Measurements from ENCODE around the gene KRTAP5-11.
A peak's percentile ranks its signal among the peaks of the same experiment; 100 is the strongest.
"Not testable (repeated sequence)": the region's sequence is repeated elsewhere in the genome, so short reads cannot be mapped to it uniquely, and the experiment has no call there.

KRTAP5-11 gene

DNA sequence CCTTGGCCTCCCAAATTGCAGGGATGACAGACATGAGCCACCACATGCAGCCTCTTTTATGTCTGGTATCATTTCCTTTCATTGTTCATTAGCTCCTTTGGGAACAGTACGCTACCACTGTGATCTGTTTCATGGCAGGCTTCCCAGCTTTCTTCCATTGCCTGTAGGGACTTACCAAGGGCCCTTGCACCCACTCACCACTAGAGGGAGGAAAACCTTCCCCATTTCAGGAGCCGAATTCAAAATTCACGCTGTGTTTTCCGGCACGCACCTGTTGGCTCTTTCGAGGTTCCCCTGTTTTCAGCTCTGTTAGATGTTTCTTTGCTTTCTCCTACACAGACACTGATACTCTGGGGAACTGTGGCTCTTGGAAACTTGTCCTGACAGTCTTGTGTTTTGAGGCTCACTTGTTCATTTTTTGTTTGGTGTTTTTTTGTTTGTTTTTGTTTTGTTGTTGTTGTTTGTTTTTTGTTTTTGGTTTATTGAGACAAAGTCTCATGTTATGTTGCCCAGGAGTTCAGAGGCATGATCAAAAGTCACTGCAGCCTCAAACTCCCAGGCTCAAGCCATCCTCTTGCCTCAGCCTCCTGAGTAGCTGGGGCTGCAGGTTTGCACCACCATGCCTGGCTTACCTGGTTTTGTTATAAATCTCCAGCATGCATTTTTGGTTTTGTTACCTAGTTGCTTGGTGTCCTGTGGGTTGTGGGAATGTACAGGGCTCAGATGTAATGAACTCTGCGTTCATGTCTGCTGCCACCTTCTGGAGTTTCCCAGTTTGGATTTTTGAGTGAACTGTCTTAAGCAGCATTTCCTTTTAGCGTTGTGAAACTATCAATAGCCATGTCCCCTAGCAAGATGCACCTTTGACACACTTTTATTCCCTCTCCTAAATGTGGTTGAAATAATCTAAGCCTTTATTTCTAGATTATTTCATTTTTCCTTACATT is 2.3 kb downstream of the KRTAP5-11 start:
- DNase-seq = peak; percentile 88

DNA sequence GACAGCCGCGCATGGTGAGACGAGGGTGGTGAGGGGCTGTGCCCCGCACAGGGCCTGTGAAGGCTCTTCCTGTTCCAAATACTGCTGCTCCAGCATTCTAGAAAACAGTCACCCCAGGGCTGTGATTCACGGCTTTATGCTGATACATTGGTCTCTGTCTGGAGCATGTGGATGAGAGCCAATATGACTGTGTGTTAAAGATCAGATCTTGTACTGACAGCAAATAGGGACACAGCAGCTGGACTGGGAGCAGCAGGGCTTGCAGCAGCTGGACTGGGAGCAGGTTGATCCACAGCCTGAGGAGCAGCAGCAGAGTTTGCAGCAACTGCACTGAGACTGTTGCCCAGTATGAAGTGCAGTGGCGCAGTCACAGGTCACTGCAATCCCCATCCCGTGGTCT is 3.2 kb downstream of the KRTAP5-11 start:
- DNase-seq = not testable (repeated sequence)

DNA sequence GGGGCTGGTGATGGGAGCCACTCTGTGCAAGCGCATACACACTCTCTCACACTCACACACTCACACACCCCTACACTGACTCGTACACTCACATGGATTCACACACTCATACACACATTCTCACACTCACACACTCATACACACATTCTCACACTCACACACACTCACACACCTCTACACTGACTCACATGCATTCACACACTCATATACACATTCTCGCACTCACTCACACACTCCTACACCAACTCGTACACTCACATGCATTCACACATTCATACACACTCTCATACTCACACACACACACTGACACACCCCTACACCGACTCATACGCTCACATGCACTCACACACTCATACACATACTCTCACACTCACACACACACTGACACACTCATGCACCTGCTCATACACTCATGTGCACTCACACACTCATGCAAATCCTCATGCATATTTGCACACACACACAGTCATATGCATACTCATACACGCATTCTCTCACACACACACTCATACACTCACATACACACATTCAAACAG is 5.1 kb downstream of the KRTAP5-11 start:
- DNase-seq = no peak

DNA sequence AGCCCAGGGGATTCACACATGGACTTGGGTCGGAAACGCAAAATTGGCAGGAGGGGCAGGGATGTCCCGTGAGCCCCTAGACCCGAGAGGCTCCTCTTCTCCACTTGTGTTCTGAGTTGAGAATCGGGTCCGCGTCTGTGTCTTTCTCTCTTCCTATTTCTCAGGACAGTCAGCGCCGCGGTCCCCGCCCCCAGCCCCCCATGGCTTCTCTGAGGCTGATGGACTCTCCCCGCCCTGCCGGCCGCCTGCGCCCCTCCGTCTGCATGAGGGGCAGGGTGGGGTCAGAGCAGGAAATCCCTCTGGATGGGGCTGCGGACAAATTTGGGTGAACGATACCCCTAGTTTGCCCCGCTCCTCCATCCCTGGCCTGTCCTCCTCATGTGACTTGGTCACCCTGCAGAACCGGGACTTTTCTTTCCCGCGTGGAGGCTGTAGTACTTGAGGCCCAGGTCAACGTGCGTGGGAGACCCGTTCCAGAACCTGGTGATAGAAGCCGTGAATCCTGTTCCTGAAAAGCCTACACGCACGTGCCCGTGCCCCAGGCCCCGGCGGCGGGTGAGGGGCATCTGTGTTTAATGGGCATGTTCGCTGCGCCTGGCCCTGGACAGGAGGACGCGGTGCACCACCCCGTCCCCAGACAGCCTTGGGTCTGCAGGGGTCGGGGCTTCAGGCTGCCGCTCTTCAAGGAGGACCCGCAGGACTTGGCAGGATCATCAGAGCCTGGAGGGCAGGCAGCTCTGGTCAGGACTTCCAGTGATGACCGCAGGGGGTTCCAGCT is 5.8 kb downstream of the KRTAP5-11 start:
- DNase-seq = not testable (repeated sequence)

DNA sequence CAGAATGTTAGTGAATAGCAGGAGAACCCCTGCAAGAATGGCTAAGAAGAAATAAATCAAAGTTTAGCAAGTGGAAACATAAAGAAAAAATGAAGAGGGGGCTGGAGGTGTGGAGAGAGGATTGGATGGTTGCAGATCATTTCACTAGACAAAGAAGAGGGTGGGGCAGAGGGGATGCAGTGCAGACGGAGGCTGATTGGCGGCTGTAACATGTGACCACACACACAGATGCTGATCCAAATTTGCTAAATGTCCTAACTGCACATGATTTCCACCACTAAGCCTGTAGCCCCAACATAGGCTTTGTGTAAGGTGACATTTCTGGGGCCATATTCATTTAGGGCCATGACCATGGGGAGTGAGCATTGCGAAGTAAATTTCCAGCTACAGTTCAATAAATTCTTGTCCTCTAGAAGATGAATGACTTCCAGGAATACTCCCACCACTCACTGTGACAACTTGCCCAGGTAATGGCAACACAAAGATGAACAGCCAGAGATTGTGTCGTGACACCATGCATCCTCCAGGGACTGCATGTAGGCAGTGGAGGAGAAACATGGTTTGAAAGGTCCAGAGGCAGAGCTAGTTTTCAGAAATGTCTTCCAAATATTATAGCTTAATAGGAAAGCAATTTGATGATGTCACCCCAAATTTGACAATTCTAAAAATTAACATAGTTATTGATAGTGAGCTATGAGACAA is 6.8 kb downstream of the KRTAP5-11 start:
- DNase-seq = no peak

DNA sequence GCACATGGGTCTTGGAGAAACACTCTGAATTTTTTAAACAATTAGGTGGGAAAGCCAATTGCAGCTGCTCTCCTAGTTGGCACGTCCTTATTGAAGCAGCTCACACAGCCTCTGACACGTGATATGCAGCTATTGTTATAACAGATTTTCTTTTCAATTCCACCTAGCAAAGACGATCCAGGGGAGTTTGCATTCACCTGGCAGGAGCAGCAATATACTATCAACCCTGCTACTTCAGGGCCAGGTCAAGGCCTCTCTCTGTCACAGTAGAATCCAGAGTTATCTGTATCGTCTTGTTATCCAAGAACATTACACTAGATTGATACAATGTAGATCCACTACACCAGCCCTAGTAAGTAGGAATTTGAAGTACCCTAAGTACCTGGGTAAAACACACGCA is 8.3 kb downstream of the KRTAP5-11 start:
- DNase-seq = no peak

DNA sequence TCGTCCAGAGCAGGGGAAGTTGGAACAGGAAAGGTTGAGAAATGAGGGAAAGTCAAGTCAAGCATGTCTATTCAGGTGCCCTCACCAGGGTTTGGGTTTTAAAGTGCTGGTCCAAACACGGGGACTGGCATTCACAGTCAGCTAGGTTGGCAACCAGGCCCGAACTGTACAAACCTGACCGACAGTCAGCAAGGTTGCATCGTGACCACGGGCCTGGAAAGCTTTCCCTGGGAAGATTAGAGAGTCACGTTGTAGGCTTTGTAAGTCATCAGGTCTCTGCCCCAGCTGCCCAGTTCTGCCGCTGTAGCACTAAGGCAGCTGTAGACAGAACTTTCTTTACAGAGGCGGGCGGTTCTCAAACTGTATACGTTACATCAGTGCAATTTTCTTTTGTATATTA is 9.9 kb downstream of the KRTAP5-11 start:
- DNase-seq = no peak

DNA sequence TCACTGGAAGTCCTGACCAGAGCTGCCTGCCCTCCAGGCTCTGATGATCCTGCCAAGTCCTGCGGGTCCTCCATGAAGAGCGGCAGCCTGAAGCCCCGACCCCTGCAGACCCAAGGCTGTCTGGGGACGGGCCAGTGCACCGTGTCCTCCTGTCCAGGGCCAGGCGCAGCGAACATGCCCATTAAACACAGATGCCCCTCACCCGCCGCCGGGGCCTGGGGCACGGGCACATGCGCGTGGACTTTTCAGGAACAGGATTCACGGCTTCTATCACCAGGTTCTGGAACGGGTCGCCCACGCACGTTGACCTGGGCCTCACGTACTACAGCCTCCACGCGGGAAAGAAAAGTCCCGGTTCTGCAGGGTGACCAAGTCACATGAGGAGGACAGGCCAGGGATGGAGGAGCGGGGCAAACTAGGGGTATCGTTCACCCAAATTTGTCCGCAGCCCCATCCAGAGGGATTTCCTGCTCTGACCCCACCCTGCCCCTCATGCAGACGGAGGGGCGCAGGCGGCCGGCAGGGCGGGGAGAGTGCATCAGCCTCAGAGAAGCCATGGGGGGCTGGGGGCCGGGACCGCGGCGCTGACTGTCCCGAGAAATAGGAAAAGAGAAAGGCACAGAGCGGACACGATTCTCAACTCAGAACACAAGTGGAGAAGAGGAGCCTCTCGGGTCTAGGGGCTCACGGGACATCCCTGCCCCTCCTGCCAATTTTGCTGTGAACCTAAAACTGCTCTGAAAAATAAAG is 11.4 kb downstream of the KRTAP5-11 start:
- not testable (repeated sequence) for DNase-seq

DNA sequence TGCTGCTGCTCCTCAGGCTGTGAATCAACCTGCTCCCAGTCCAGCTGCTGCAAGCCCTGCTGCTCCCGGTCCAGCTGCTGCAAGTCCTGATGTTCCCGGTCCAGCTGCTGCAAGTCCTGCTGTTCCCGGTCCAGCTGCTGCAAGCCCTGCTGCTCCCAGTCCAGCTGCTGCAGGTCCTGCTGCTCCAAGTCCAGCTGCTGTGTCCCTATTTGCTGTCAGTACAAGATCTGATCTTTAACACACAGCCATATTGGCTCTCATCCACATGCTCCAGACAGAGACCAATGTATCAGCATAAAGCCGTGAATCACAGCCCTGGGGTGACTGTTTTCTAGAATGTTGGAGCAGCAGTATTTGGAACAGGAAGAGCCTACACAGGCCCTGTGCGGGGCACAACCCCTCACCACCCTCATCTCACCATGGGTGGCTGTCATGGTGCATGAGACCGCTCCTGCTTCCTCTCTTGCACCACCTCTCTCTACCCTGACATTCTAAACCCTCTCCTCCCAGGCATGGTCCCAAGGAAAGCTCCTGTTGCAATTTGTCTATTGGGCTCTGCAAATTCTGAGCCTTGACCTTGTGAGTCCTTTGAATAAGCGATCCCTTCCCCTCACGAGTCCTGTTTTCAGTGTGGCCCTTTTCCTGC is 13.8 kb downstream of the KRTAP5-11 start:
- no peak for DNase-seq

DNA sequence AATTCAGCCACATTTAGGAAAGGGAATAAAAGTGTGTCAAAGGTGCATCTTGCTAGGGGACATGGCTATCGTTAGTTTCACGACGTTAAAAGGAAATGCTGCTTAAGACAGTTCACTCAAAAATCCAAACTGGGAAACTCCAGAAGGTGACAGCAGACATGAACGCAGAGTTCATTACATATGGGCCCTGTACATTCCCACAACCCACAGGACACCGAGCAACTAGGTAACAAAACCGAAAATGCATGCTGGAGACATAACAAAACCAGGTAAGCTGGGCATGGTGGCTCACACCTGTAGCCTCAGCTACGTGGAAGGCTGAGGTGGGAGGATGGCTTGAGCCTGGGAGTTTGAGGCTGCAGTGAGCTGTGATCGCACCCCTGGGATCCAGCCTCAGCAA is 15.0 kb downstream of the KRTAP5-11 start:
- DNase-seq = not testable (repeated sequence)

DNA sequence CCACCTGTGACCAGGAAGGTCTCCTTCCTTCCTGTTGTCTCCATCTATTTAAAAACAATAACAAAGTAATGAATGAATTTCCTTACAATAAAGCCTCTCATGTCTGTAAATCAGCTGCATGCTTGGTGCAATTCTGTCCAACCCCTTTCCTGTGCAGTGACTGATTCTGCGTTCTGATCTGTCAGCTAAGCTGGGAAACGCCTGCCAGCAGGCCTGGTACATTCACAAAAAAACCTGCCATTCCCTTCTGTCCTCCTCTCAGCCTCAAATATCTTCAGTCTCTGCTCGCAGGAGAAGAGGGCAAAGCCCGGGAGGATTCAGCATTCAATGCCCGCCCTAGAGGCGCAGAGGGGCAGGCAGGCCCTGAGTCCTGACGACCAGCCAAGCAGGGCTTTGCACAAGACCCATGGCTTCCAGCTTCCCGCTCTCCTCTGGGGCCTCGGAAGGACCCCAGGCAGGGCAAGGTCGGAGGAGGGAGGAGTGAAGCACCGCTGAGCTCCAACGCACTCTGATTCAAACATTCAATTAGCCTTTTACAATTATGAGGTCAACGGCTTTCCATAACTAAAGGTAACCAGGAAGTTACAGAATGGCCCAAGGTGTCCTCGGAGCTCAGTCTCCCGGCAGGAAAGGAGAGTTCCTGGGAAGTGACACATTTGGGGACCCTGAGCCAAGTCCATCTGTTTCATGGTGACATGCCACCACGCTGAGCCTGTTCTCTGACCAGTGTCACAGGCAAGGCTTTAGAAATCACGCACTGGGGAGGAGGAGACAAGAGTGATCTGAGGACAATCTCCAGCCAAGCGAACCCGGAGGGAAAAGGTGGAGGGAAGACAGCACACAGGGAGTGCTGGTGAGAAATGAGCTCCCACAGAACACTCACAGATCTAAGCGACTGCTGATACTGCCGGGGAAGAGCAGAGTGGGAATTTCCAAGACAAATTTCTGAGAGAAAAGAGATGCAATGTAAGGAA is 15.8 kb downstream of the KRTAP5-11 start:
- DNase-seq = not testable (repeated sequence)

DNA sequence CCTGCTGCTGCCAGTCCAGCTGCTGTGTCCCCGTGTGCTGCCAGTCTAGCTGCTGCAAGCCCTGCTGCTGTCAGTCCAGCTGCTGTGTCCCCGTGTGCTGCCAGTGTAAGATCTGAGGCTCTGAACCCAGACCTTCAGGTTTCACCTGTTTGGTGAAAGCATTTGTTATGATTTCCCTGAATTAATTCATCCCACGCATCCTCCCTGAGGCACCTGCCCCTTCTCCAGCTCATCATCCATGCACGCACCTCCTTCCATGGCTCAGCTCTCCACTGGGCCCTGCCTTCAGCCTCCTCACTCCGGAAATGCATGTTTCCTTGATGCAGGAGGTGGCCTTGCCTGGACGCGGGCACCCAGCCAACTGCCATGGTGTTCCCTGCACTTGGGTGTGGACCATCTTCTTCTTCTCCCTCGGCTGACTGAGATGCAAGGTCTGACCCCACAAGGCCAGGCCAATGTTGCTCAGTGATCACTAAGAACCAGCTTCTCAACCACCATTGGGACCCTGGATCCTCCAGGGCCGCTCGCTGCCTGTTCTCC is 16.5 kb downstream of the KRTAP5-11 start:
- peak; percentile 11 for DNase-seq

DNA sequence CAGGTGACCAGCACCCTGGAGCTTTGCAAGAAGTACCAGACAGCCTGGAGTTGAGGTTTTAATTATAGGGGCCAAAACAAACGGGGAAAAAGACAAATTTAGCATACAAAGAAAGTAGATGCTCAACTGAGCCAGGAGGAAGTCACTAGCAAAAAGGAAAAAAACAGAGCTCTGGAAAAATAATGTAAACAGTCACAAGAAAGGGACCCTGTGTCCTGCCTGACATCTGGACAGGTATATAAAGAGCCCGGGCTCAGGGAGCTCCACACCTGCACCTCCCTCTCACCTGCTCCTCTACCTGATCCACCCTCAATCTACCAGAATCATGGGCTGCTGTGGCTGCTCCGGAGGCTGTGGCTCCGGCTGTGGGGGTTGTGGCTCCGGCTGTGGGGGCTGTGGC is 17.4 kb downstream of the KRTAP5-11 start, which contains the start of gene KRTAP5-10:
Gene KRTAP5-10 (plus strand): TSS at position 301 of the 400 bp plus-strand sequence. CDS start 25 bp downstream, at position 326.
- no peak for DNase-seq

DNA sequence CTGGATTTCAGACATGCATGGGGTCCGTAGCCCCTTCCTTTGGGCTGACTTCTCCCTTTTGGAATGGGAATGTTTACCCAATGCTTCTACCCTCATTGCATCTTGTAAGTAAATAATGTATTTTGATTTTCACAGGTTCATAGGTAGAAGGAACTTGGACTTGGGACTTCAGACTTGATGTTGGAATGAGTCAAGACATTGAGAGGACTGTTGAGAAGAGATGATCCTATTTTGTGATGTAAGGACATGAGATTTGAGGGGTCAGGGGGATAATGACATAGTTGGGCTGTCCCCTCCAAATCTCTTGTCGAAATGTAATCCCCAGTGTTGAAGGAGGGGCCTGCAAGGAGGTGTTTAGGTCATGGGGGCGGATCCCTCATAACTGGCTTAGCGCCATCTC is 18.2 kb downstream of the KRTAP5-11 start:
- no peak for DNase-seq

DNA sequence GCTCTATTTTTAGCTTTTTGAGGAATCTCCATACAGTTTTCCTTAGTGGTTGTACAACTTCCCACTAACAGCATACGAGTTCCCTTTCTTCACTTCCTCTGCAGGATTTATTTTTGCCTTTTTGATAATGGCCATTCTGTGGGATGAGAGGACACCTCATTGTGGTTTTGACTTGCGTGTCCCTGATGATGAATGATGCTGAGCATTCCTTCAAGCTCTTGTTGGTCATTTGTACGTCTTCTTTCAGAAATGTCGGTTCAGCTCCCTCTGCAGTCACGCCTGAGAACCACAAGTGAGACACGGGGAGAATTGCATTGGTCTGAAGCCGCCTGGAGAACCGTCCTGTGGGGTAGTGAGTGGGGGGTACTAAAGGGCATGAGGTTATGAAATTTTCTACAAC is 19.3 kb downstream of the KRTAP5-11 start:
- no peak for DNase-seq

DNA sequence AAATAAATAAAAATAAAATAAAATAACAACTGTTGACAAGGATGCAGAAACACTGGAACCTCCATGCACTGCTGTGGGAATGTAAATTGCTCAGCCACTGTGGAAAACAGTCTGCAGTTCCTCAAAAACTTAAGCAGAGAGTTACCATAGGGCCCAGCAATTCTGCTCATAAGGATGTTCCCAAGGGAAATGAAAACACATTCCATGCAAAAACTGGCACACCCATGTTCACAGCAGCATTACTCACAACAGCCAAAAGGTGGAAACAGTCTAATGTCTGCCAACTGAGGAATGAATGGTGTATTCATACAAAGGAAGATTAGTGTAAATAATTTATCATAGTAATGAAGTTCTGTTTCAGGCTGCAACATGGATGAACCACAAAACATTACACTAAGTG is 20.6 kb downstream of the KRTAP5-11 start:
- no peak for DNase-seq

DNA sequence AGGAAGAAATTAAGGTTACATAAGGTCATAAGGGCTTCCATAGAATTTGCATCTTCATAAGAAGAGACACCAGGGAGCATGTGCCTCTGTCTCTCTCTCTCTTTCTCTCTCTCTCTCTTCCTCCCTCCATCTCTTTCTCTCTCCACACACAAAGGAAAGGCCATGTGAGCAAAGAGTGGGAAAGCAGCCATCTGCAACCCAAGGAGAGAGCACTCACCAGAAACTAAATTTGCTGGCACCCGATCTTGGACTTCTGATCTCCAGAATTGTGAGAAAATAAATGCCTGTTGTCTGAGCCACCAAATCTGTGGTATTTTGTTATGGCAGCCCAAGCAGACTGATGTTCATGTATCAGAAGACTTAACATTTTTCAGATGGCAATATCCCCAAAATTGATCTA is 23.7 kb downstream of the KRTAP5-11 start:
- DNase-seq = no peak

DNA sequence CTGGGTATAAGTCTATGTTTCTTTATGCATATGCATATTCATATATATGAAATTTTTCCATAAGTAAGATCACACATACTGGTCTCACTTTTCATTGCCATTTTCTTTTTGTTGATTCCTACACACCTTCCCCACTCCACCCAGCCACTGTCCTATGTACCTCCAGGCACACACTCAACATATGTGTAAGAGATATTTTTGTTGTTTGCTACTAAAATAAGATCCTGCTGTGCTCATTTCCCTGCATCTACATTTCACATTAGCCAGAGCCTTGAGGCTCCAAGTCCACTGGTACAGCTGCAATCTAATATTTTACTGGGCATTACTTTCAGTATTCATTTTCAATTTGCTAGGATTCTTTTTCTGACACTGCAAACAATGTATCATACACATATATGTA is 25.4 kb downstream of the KRTAP5-11 start:
- no peak for DNase-seq

DNA sequence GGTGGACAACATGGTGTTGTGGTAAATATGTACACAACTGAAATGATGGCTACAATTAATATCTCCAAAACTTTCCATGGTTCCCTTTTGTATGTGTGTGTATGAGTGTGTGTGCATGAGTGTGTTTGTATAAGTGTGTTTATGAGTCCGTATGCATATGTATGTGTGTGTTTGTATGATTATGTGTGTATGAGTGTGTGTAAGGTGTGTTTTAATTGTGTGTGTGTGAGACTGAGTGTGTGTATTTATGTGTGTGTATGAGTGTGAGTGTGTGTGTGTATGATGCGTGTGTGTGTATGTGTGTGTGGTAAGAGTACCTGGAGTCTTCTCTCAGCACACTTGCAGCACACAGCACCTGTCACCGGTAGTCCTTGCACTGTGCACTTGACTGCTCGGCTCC is 26.7 kb downstream of the KRTAP5-11 start:
- no peak for DNase-seq

DNA sequence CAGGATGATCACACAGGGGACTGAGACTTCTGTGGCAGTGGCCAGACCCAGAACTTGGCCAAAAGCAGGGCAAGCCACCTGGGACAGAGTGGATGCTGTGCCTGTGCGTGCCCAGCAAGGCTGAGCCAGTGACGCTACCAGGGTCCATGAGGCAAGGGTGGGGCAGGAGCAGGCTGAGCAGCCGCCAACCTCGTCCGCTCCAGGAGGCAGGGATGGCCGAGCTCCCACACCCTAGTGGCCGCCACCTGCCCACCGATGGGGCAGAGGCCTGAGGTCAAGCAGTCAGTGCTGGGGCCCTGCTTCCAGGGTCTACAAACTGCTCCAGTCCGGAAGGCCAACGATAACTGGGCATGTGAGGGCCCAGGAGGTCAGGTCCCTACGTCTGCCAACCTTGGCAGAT is 27.2 kb downstream of the KRTAP5-11 start:
- DNase-seq = no peak
